ENCODE measurements around the gene DGLUCY.

Gene DGLUCY

DNA sequence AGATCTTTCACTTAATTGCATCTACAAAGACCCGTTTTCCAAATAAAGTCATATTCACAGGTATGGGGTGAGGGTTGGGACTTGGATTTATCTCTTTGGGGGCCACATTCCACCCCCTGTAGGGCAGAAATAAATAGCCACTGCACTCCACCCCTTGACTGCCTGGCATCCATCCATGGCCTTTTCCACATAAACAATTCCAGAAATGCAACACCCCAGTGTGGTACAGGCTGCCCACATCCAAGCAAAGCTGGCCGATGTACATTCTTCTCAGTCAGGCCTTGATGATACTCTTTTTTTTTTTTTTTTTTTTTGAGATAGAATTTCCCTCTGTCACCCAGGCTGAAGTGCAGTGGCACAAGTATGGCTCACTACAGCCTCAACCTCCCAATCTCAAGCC lies 12.9 kb downstream of the DGLUCY start:
- H3K4me3 ChIP-seq (ENCODE audit: control insufficient read depth, low read depth, low read length) = no peak overlapping the region
- no peak for DNase-seq (ENCODE audit: low read depth)
- no peak for TF ChIP-seq CTCF (conservative IDR thresholded peaks at IDR 0.05; ENCODE audit: control insufficient read depth, insufficient read depth, low read depth, low read length)

- H3K4me3 ChIP-seq (ENCODE audit: control insufficient read depth, low read depth, low read length) = no peak overlapping the region
- DNase-seq (ENCODE audit: low read depth) = no peak
- TF ChIP-seq CTCF (conservative IDR thresholded peaks at IDR 0.05; ENCODE audit: control insufficient read depth, insufficient read depth, low read depth, low read length) = no peak
Measured at GRCh38 chr14:91127401-91127801, 13.5 kb downstream of the DGLUCY start.

GRCh38 chr14:91127924-91128323 lies 14.1 kb downstream of the DGLUCY start:
- TF ChIP-seq CTCF (conservative IDR thresholded peaks at IDR 0.05; ENCODE audit: control insufficient read depth, insufficient read depth, low read depth, low read length) = no peak
- no peak overlapping the region for H3K4me3 ChIP-seq (ENCODE audit: control insufficient read depth, low read depth, low read length)
- no peak for DNase-seq (ENCODE audit: low read depth)

GRCh38 chr14:91128699-91129098 lies 14.8 kb downstream of the DGLUCY start:
- TF ChIP-seq CTCF (conservative IDR thresholded peaks at IDR 0.05; ENCODE audit: control insufficient read depth, insufficient read depth, low read depth, low read length) = no peak
- H3K4me3 ChIP-seq (ENCODE audit: control insufficient read depth, low read depth, low read length) = no peak overlapping the region
- DNase-seq (ENCODE audit: low read depth) = no peak

DNA sequence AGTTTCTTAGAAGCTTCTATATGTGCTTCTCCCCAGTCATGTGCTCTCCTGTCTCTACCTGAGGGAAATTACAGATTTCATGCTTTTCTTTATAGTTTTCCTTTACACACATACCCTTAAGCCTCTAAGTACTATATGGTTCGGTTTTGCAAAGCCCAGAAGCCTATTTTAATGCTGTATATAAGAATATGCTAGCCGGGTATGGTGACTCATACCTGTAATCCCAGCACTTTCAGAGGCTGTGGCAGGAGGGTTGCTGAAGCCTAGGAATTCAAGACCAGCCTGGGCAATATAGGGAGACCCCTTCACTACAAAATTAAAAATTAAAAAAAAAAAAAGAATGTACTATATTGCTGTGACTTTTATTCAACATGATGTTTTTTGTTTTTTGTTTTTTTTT lies 15.4 kb downstream of the DGLUCY start:
- no peak for TF ChIP-seq CTCF (conservative IDR thresholded peaks at IDR 0.05; ENCODE audit: control insufficient read depth, insufficient read depth, low read depth, low read length)
- no peak overlapping the region for H3K4me3 ChIP-seq (ENCODE audit: control insufficient read depth, low read depth, low read length)
- DNase-seq (ENCODE audit: low read depth) = no peak

DNA sequence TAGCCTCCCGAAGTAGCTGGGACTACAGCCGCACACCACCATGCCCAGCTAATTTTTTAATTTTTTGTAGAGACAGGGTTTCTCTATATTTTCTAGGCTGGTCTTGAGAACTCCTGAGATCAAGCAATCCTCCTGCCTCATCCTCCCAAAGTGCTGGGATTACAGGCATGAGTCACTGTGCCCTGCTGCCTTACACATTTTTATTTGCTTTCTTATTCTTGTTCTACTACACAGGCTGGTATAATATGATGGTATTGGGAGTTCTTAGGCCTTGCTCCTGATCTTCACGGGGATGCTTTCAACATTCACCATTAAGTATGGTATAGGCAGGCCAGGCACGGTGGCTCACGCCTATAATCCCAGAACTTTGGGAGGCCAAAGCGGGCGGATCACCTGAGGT lies 21.2 kb downstream of the DGLUCY start:
- H3K4me3 ChIP-seq (ENCODE audit: control insufficient read depth, low read depth, low read length) = no peak overlapping the region
- no peak for DNase-seq (ENCODE audit: low read depth)
- no peak for TF ChIP-seq CTCF (conservative IDR thresholded peaks at IDR 0.05; ENCODE audit: control insufficient read depth, insufficient read depth, low read depth, low read length)
